HG03108 (cell line): ENCODE measurements around the gene RNF126.

Experiments
- ATAC-seq: cut with Tn5 transposase; IDR thresholded peaks from one replicate; pipeline ENCODE4 v1.9.1; 2021; ENCODE audit warnings: moderate library complexity; ENCODE audit not compliant: unreplicated experiment

Gene RNF126

DNA sequence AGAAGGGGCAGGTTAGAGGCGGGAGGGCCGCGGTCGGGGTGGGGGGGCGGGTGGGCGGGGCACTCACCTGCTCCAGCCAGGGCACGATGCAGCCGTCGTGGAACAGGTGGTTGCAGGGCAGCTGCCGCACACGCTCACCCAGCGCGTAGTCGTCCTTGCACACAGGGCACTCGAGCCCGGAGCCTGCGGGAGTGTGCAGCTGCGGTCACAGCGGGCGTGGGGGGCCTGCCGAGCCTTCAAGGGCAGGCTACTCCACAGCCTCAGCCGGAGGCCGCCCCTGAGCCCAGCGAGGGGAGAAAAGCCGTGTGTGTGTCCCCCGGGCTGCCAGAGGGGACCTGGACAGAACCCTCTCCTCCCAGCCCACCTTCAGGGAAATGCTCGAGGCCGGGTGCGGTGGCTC, 14.7 kb downstream of the RNF126 start:
- ATAC-seq, result no peak

DNA sequence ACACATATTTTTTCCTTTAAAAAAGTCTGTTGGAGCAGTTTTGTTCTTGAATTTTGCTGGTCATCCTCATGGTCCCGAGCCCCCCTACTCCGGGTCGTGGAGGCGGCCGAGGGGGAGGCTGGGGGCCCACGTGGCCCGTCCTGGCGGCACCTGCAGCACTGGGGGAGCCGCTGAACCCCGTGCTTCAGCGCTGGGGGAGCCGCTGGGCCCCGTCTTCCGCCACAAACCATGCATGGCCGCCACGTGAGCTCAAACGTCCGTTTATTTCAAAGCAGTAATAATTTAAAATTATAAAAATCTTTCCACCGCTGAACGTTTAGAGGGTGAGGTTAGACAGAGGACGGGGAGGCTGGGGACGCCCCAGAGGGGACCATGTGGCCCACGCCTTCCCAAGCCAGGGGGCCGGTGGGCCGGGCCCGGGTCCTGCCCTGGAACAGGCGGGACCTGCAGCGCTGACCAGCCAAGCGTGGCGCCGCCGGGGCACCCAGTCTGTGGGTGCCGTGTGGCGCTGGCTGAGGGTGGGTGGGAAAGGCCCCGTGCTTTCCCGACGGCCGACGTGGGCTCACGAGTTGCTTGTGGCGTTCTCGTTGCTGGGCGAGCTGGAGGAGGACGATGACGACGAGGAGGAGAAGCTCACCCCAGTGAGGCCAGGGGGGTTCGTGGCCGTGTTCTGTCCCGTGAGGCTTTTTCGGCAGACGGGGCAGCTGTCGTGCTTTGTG, 15.3 kb downstream of the RNF126 start:
- no peak for ATAC-seq

DNA sequence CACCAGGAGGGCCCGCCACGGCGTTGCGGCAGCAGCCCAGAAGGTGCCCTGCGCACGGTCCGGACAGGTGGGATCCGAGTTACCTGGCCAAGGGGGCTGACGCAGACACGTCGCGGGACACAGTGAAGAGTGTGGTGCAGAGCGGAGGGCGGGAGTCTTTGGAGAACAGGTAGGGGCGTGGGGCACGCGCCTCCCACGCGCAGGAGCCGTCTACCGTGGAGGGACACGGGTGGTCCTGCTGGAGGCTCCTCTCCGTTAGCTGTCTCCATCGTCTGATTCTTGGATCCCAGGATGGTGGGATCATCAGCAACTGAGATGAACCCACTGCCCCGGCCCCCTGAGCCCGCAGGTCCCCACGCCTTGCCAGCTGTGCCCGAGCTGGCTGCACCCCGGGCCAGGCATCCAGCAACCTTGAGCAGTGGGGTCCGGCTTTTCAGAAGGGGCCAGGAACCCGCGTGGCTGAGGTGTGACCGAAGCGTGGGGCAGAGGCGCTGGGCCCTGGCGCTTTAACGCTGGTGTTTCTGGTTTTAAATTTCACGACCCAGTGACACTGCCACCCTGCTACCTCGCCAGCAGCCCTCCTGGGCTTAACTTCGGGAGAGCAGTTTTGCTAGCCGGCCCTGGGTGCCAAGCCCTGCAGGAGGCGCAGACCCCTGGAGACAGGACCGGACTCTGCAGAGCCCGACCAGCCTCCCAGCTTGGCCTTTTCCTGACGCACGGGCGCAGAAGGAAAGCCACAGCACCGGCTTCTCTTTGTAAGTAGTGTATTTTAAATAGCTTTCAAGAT, 16.0 kb downstream of the RNF126 start:
- ATAC-seq, result no peak

DNA sequence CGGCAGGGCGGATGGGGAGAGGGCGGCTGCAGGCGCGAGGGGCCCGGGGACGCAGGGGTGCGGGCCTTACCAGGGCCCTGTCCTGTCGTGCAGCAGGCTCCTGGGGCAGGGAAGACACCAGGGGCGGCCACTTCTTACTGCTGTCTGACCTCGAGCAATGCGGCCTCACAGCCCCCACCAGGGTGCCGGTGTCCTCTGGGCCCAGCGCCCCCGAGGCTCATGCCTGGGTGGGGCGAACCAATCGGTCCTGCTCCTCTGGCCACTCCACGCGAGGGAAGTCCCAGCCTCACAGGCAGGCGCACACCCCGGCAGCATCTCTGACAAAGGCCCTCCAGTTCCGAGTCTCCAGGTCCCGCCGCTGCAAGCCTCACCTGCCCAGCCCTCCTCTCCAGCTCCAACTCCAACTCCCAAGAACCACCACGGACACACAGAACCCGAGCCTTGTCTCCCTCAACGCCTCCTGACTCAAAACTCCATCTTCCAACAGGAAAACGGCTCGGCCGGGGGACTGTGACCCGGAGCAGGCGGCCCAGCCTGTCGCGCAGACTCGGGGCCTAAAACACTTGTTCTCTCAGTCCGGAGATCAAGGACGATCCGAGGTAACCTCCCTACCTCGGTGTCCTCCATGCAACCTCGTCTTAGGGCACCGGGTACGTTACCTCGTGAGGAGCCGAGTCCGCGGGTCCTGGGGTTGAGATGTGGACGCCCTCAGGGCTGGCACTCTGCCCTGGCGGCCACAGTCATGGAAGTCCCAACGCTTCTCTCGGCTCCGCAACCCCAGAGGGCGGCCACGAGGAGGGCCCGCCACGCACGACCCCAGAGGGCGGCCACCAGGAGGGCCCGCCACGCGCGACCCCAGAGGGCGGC, 16.9 kb downstream of the RNF126 start:
- ATAC-seq, result no peak

GRCh38 chr19:644789-645188, 18.2 kb downstream of the RNF126 start:
- ATAC-seq, result no peak

- no peak for ATAC-seq
Observed at GRCh38 chr19:644363-644762, 18.7 kb downstream of the RNF126 start.

DNA sequence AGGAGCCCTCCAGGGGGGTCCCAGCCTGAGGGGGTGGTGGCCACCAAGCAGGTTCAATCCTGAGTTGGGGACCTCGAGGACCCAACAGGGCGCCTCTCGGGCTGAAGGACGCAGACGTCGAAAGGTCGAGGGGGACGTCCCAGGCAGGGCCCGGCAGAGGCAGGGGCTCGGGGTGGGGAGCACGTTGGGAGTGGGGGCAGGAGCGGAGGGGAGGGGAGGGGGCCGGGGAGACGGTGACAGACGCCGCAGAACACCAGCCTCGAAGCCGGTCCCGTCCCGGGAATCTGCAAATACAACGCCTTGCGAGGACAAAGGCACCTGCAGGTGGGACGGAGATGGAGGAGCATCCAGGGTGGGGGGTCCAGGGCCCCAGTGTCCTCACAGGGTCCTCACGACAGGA, 19.3 kb downstream of the RNF126 start:
- ATAC-seq, result no peak

DNA sequence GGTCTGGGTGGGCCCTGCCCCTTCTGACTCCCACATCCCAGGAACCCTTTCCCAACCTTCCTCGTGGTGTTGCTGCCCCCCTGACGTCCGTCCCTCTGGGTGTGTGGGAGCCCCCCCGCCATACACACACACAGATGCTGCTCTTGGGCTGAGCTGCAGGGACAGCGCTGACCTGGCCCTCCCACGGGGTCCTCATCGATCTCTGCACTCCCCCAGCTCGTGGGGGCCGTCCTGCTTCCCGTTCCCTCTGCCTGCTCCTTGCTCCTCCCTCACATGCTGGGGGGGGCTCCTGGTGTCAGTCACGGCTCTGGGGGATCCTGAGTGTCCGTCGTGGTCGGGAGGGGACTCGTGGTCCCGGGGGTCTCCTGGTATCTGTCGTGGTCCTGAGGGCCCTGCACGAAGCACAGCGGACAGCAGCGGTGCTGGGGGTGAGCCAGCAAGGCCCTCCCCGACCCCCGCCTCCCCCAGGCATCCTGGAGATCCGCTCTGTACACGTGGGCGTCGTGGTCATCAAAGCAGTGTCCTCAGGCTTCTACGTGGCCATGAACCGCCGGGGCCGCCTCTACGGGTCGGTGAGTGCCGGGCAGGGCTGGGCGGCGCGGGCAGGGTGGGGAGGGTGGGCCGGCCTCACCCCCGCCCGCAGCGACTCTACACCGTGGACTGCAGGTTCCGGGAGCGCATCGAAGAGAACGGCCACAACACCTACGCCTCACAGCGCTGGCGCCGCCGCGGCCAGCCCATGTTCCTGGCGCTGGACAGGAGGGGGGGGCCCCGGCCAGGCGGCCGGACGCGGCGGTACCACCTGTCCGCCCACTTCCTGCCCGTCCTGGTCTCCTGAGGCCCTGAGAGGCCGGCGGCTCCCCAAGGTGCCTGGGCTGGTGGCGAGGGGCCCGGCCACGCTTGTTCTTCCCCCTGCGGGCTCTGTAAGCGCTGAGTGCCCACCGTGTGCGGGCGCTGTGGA, 20.0 kb downstream of the RNF126 start:
- ATAC-seq, result no peak

GRCh38 chr19:641702-642101, 21.3 kb downstream of the RNF126 start:
- no peak for ATAC-seq

DNA sequence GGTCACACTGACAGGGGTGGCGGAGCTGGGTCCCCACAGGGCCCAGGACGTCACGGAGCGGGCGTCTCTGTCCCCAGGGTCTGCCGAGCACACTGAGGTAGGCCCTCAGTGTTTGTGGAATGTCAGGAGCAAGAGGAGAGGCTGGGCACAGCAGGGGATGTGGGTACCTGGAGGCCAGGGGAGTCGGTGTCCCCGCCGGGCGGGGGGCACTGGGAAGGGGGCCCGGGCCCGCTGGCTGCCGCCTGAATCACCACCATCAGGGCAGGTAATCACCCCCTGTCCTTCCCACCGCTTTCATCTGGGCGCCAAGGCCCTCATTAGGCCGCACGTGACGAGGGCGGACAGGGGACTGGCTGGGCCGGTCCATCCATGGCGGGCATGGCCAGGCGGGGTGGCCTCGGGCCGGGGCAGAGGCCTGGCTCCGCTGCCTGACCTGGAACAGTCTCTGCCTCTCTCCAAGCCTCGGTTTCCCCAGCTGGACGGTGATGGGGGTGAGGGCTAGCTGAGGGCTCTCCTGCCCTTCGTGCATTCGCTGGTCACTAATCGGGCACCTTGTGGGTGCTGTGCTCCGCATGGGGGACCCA, 22.3 kb downstream of the RNF126 start:
- no peak for ATAC-seq

- ATAC-seq, result no peak
Observed at GRCh38 chr19:640161-640558, 22.9 kb downstream of the RNF126 start.

- peak; percentile 56 for ATAC-seq
Observed at GRCh38 chr19:639253-640160, 23.5 kb downstream of the RNF126 start, which contains the start of gene FGF22. Gene FGF22 (plus strand): TSS chr19:639879. CDS start chr19:639926, 47 bp downstream.

DNA sequence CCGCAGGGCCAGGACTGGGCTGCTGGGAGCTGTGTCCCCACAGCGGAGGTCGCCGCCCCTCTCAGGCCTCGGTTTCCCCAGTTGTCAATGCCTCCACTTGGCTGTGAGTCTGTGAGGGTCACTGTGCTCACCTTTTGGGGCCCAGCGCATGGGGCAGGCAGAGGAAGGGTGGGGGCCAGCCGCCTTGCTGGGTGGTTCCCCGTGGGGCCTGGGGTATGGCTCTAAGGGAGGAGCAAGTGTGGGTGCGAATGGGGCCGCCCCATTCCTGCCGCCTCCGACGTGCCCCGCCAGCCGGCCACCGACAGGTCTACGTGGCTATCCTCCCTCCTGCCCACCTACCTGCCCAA, 24.1 kb downstream of the RNF126 start:
- no peak for ATAC-seq

DNA sequence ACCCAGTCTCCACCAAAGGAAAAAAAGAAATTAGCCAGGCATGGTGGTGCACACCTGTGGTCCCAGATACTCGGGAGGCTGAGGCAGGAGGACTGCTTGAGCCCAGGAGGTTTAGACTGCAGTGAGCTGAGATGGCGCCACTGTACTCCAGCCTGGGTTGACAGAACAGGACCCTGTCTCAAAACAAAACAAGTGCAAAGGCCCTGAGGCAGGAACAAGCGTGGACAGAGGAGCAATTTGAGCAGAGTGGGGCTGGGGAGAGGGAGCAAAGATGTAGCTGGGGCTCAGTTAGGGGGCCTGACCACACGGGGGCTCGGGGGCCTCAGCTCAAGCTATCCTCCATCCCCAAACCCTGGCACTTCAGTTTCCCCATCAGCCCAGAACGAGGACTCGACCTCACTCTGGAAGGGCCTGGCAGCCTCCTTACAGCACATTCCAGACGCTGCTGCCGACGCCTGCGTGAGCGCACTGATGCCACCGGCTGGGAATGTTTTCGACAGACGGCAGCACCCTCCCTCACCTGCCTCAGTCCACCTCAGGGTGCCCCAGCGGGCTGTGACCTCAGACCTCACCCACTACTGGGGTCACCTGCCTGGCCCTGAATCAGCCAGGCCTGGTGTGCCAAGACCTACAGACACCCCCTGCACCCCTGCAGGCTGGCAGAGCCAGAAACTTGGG, 27.9 kb downstream of the RNF126 start:
- no peak for ATAC-seq

GRCh38 chr19:633786-634639, 29.0 kb downstream of the RNF126 start:
- no peak for ATAC-seq

DNA sequence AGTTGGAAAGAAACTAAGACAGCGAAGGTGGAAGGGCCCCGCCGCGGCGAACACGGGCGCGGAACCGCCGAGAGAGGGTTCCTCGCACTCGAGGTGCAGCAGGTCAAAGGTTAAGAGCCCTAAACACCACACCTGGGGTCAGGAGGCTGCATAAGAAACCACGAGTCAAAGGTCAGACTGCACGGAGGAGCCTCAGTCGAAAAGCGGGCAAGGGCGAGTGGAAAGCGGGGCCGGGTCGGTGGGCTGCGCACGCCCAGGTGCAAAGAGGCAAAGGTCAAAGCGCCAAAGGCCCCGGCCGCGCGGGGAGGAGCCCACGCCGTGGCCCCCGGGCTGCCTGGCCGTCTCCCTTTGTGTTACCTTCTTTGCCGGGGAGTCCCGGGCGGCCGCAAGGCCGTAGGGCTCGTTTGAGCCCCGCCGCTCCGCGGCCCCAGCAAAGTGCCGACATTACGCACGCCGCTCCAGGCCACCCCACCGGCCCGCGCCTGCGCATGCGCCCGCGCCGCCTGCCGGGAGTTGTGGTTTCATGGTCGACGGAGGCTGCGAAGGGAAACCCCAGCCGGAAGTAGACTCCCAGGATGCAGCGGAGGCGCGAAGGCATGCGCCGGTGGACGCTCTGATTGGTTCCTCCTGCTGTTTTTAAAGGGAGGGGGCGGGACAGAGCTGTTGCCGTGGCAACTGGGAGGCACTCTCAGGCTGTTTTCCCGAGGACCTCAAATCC, 29.8 kb downstream of the RNF126 start, which contains the start of gene POLRMT:
Gene POLRMT, minus strand, starts transcription at position 470 of the 718 bp plus-strand sequence. Its CDS starts 25 bp downstream, at position 445.
- ATAC-seq, result peak; percentile 76
